Eye (tissue), 1 donor: ENCODE measurements around the gene HTR2C.
"Not testable (repeated sequence)": the region's sequence is repeated elsewhere in the genome, so short reads cannot be mapped to it uniquely, and the experiment has no call there.

Experiments used
- DNase-seq: peaks from one replicate; pipeline ENCODE4 v3.0.0-alpha.2; 2015

HTR2C gene

DNA sequence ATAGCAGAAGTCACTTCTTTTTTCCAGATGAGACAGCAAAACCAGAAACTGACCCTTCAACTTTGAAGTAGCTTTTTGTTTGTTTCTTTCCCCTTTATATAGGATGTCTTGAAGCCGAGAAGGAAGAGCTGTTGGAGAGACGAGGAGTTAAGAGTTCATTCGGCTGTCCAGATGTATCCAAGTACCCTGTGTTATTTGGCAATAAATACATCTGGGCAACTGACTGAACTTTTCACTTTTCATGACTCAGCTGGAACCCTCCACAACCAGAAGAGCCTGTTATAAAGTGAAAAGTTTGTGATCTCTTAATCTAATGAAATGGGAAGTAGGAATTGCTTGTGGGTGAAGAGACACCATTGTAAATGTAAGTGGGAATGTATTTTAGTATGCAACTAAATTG is 131.2 kb downstream of the HTR2C start:
- DNase-seq: no peak

DNA sequence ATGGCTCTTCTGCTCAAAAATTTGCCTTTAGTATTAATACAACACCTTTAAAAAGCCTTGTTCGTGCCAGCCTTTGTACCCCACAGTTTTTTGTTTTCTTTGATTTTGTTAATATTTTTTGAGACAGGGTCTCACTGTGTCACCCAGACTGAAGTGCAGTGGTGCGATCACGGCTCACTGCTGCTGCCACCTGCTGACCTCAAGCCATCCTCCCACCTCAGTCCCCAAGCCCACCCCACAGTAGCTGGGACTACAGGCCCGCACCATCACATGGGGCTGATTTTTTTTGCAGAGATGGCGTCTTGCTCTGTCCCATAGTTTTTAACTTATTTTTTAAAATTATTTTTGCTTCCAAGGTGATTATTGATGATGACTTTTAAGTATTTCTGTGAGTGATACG is 134.0 kb downstream of the HTR2C start:
- DNase-seq: no peak

DNA sequence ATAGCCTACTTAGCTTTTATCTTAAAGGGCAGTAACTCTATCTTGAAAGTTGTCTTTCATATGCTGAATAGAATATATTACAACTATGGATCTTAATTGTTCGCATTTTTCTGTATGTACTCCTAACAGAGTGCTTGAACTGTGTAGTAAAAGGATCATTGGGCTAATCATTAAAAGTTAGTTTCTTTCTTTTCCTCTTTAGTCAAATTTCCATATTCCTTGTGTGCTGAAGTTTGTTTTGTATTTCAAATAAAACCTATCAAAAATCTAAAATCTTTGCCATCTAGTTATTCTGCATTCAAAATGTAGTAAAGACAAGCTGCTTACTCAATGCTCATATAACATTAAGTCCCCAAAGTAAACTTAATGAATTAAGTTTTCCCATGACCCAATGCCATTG is 182.7 kb downstream of the HTR2C start:
- no peak for DNase-seq

DNA sequence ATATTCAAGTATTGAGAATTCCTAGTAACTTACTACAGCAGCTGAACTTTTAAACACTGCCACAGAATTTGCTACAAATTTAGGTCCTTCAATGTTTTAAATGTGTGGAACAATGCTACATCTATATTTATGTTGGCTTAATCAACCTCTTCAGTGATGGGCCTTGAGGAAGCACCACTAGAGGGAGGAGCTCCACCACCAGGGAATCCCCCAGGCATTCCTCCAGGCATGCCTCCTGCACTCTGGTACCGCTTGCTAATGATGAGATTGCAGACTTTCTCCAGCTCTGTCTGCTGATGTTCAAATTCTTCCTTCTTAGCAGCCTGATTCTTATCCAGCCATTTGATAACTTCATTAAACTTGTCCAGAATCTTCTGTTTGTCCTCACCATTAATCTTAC is 190.8 kb downstream of the HTR2C start:
- no peak for DNase-seq

DNA sequence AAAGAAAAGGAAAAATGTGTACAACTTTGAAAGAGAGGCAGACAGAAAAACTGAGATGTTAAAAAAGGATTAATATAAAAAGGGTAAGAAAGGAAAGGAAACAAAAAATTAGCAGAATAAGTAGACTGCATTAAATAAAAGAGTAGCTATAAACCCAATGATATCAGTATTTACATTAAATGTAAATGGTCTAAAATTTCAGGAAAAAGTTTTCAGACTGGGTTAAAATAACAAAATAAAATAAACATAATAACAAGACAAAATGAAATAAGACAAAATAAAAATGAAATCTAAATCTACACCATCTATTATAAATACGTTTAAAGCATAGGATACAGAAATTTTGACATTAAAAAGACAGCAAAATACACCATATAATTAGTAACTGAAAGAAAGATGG is 199.0 kb downstream of the HTR2C start:
- no peak for DNase-seq

DNA sequence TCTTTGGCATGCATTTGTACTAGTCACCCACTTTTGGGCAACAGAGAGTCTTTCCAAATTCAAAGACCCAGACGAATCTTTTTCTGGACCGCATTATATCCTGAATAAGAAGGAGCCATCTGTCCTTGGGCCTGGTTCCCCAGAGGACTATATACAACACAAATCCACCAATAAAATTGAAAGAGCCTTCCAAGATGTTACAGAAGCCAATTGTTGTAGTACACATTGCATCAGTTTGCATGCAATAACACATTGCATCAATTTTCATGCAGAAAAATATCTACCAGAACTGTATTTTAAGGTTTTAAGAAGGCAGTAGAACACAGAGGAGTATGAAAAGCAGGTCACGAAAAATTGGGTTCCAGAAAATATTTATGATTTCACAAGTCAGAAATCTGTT is 203.2 kb downstream of the HTR2C start:
- no peak for DNase-seq

DNA sequence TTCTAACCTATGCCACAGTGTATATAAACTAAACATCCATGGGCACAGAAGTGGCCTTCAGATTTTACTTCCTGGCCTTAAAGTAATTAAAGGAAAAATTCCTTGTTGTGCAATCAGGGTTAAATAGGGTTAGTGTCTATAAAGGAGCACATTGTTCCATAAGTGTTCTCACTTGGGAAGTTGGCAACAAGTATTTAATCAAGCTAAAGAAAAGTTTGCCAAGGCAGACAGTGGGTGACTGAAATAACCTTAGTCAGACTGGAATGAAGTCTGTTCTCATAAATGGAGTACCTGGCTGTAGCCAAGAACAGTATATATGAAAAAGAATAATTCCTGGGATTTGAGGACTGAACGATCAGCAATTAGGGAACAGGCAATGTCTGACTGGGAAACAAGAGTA is 213.6 kb downstream of the HTR2C start:
- DNase-seq: no peak

DNA sequence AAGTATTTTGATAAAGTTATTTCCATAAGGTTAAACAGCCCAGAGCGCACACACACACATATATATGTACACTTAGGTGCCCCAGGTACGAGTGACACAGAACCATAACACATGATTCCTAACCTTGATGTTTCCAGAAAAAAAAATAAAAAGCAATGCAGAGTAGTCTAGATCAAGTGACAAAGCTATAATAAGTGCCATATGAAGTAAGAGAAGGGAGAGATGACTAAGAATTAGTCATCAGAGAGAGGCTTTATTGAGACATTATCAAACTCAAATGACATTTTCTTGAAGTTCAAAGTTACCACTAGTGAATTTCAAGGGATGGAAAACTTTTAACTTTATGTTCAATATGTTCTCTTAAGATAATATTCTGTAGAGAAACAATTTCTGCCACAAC is 215.0 kb downstream of the HTR2C start:
- DNase-seq: no peak

DNA sequence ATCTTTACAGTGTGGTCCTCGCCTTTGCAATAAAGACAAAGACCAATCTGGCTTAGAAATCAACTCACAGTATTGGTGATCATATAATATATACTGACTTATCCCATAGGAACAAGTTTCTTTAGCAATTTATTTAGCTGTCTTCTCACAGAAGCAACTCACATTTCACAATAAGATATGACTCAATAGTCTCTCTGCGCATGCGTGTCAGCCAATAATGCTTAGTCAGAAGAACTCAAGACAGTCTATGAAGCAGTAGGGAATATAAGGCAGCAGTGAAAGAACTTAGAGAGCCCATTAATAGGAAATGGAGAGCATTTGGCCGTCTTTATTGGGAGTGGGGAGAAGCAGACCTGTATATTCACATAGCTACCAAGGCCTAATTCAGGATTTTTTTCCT is 216.8 kb downstream of the HTR2C start:
- DNase-seq: no peak

DNA sequence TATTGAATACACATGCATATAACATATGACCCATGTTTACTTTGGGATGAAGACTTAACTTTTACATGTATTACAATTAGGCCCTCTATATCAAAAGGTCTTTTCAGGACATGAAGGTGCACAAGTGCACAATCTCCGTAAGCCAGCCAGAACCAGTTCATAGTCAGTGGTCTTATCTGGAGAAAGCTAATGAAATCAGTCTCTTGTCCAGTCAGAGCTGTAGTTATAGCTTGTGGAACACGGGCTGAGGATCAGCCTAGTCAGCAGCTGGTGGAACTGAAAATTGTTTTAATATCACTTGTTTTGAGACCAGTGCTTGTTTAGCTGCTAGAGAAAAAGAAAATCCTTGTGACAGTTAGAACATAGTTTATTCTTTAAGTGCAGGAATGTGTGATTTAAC is 235.6 kb downstream of the HTR2C start:
- DNase-seq: no peak

DNA sequence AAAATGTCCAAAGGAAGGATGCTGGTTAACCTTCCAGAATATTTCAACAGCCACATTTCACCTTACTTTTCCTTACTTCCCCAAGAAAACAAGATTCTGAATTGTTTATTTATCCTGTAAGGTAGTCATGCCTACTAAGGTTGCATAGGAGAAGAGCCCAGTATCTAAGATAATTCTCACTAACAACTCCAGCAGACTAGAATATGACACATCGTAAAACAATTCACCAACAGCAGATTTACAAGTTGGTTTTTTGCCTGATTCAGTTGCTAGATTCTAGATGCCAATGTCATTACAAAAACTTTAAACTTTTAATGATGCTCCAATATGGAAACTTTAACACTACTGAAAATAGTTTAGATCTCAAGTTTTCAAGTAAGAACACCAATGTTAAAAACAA is 257.2 kb downstream of the HTR2C start:
- DNase-seq: no peak

DNA sequence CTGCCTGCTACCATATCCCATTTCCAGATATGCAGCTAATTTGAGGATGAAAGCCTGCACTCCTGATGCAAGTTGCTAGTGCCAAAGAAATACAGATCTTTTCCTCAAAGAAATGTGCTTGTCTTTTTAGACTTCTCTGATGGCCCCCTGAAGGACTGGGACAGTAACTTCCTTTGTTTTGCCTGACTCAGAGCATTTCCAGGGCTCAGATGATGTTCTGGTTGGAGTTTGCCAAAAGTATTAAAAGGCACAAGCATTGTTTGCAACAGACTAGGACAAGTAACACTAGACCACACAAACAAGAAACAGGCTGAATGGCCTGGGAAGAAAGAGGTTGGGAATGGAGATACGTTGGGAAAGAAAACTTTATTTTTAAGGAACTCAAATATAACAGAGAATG is 258.3 kb downstream of the HTR2C start:
- DNase-seq: no peak

DNA sequence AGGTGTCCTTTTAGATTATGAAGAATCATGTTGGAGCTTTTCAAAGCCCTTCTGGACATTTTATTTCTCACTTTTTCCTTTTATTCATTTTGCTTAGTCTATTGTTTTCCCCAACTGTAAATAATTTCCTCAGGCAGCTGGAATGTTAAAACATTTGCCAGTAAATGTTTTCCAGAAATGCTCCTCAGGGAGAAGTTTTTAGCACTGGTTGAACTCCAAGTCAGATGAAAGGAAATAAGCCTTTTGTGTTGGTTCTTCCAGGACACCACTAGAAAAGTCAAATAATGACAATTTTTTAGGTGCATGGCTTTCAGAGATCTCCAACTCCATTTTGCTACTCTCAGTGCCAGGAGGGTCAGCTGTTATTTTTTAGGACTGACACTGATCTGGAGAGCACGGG is 305.6 kb downstream of the HTR2C start:
- no peak for DNase-seq

DNA sequence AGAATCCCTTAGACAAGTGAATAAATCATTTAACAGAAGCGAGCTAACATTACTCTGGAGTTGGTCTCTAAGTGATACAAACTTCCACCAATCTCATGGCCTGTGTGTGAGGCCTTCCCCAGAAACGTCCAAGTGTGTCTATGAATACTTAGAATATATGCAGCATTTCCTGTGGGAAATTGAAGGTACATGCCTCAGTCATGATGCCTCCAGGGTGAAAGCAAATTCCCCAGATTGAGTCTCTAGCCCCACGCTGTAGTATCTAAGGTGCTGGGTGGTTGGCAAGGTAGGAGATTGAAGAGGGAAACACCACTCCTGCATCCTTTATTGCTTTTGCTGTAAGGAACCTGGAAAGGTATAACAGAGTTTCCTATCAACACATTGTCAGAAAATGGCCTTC is 319.7 kb downstream of the HTR2C start:
- DNase-seq: no peak

DNA sequence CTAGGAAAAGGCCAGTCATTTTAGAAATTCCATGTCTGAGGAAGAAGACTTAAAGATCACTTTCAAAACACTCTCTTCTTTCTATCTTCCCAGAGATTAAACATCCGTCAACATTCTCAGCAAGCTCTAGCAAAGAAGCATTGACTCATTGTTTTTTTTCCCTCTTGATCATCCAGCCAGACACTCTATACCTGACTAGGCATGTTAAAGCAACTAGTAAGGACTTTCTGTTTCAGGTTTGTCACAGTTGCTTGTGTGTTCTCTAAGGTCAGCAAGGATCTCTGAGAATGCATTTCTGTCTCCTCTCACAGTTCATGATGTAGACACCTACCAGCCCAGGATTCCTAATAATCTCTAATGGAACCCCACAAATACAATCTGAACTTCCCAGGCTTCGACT is 321.4 kb downstream of the HTR2C start:
- no peak for DNase-seq

DNA sequence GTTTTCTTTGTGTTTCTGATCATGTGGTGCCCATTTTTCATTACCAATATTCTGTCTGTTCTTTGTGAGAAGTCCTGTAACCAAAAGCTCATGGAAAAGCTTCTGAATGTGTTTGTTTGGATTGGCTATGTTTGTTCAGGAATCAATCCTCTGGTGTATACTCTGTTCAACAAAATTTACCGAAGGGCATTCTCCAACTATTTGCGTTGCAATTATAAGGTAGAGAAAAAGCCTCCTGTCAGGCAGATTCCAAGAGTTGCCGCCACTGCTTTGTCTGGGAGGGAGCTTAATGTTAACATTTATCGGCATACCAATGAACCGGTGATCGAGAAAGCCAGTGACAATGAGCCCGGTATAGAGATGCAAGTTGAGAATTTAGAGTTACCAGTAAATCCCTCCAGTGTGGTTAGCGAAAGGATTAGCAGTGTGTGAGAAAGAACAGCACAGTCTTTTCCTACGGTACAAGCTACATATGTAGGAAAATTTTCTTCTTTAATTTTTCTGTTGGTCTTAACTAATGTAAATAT is 323.2 kb downstream of the HTR2C start:
- no peak for DNase-seq

DNA sequence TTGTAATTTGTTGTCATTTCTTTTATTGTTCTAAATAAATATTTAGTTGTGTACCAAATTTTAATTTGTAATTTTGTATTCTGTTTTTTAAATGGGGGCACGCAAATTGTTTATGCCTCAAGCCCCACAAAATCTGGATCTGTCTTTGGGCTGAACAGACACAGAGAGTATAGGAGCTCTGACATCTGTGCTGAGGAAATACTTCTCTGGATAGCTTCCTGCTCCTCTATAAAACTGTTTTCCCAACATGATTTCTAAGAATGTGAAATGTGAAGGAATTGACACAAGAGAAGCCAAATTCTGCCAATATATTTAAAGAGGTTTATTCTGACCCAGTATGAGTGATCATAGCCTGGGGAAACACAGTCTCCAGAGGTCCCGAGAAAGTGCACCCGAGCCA is 340.5 kb downstream of the HTR2C start:
- DNase-seq: no peak

DNA sequence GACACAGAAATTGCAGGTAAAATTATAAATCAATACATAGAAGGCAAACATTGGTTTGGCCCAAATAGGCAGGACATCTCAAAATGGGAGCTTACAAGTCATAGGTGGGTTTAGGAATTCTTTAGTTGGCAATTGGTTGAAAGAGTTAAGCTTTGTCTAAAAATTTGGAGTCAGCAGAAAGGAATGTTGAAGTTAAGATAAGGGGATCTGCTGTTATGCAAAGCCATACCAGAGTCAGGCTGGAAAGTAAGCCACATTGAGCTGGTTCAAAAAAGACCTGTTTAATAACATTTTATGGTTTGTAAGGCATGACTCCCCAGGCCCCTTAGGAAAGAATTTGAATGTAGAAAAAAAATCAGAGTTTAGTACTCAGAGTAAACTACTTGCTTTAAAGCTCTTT is 341.0 kb downstream of the HTR2C start:
- no peak for DNase-seq

DNA sequence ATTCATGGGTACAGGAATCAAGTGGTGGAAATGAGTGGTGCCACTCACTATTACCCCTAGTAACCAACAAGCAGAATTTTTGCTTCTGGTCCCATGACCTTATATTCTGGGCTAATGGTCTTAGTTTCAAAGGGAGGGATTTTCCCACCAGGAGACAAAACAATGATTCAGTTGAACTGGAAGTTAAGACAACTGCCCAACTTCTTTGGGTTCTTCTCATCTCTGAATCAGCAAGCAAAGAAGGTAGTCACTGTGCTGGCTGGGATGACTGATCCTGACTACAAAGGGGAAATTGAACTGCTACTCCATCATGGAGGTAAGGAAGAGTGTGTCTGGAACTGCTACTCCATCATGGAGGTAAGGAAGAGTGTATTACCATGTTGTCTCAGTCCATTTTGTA is 346.3 kb downstream of the HTR2C start:
- DNase-seq: no peak

DNA sequence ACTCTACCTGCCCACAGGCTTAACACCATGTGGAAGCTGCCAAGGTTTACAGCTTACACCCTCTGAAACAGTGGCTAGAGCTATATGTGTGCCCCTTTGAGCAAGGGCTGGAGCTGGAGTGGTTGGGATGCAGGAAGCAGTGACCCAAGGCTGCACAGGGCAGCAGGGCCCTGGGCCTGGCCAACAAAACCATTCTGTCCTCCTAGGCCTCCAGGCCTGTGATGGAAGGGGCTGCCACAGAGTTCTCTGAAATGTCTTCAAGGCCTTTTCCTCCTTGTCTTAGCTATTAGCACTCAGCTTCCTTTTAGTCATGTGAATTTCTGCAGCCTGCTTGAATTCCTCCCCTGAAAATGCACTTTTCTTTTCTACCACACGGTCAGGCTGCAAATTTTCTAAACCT is 348.7 kb downstream of the HTR2C start:
- no peak for DNase-seq

DNA sequence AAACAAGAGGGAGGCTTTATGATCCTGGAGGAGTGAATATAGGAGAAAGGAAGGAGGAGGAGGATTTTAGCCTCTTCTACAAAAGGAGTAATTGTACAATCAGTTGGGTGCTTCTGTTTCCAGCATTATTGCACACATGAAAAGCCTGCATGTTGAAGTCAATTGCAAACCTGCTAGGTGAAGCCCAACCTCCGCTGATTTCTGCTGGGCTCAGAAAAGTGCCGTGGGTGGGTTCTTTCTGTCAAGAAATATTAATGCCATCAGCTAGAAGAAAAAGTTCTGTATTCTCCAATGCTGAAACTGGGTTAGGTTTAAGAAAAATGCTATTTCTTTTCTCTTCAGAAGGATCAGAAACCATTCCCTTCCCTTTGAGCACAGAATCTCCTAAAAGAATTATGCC is 349.4 kb downstream of the HTR2C start:
- not testable (repeated sequence) for DNase-seq

DNA sequence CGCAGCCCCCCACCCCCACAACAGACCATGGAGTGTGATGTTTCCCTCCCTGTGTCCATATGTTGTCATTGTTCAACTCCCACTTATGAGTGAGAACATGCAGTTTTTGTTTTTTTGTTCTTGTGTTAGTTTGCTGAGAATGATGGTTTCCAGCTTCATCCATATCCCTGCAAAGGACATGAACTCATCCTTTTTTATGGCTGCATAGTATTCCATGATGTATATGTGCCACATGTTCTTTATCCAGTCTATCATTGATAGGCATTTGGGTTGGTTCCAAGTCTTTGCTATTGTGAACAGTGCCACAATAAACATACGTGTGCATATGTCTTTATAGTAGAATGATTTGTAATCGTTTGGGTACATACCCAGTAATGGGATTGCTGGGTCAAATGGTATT is 353.2 kb downstream of the HTR2C start:
- not testable (repeated sequence) for DNase-seq

DNA sequence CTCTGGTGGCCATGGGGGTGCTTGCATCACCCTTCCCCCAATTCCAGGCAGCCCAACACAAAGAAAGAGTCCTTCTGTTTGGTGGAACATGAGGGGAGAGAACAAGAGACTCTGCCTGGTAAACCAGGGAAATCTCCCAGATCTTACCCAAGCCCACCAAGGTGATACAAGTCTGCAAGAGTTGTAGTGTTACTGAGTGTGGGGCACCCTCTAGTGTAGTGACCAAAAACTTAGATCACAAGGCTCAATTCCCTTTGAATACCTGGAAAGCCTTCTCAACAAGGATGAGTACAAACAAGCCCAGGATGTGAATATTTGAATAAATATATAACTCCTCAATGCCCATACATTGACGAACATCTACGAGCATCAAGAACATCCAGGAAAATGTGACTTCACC is 368.8 kb downstream of the HTR2C start:
- DNase-seq: no peak
